HG03280 (cell line): ENCODE measurements around the gene MYL5.
"Not testable (repeated sequence)": the region's sequence is repeated elsewhere in the genome, so short reads cannot be mapped to it uniquely, and the experiment has no call there.

Experiments used
- ATAC-seq: cut with Tn5 transposase; IDR thresholded peaks from one replicate; pipeline ENCODE4 v1.9.1; 2021; ENCODE audit warnings: mild to moderate bottlenecking, moderate library complexity; ENCODE audit not compliant: unreplicated experiment

MYL5 gene

DNA sequence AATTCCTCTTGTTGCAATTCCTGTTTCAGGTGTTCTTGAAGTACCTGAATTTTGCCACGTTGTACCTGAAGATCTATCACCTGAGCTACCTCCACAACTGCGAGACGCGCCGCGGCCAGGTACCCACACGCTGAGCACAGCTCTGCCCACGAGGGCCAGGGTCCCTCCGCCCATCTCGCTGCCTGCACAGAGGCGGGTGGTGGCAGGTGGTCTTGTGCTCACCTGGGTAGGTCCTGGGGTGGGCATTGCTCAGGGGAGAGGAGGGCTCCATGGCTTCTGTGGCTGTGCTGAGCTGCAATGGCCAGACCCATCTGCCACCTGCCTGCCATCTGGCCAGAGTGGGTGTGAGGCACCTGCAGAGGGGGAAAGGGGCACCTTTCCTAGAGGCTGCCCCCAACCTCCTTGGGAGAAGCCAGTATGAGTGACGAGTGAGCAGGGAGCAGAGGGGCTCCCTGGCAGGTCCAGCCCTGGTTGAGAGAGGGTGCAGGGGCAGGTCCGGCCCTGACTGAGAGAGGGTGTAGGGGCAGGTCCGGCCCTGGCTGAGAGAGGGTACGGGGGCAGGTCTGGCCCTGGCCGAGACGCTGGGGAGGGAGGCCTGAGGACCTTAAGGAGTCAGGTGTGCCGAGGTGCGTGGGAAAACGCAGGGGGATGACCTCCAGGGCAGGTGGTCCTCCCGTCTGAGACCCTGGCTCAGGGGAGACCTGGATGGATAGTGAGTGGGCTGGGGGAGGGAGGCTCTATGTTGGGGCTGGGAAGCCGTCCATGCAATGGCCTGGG, 38.3 kb upstream of the MYL5 start:
- no peak for ATAC-seq

DNA sequence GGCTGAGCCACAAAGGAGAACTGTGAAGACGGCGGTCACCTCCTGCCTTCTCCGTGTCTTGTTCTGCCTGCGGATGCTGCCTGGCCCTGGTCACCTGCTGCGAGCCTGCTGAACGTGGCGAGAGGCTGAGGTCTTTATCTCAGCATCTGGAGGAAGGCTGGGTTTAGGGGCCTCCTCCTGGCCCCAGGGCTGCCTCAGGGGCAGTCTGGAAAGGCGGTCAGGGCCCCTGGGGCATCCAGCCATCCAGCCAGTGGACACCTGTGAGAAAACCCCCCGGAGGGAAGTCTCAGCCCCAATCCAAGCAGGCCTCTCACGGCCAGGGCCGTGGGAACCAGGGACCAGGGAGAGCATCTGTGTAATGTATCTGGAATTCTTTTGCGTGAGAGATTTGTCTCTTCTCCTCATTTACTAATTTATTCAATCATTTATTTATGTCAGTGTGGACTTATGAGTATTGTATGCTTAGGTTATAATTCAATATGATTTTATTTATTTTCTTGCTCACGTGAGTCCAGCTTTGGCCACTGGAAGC, 37.6 kb upstream of the MYL5 start:
- no peak for ATAC-seq

DNA sequence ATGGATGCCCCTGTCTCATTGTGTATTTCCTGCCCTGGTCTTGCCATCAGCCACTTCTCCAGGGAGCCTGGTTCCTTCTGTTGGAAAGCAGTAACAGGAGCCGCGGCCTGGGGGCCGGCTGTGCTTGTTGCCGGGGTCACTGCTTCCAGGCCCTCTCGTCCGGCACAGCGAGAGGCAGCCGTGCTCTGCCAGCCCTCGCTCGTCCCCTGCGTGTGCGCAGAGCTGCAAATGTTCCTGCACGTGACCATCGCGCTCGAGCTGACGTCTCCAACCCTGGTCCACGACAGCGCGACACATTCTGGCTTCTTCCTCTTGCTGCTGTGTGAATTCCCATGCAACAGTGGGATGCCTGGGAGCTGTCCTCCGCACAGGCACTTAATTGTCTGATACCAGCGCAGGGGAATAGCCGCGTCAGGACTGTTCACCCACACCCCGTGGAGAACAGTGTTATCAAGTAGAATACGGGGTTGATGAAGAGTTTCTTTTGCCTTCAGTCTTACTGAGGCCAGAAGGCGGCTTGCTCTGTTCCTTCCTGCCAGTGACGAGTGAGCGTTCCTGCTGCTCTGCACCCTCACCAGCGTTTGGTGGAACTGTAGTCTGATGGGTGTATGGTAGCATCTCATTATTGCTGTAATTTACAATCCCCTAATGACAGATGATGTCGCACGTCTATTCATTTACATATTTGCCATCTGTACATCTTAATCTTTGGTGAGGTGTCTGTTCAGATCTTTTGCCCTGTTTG, 36.6 kb upstream of the MYL5 start:
- ATAC-seq = no peak

DNA sequence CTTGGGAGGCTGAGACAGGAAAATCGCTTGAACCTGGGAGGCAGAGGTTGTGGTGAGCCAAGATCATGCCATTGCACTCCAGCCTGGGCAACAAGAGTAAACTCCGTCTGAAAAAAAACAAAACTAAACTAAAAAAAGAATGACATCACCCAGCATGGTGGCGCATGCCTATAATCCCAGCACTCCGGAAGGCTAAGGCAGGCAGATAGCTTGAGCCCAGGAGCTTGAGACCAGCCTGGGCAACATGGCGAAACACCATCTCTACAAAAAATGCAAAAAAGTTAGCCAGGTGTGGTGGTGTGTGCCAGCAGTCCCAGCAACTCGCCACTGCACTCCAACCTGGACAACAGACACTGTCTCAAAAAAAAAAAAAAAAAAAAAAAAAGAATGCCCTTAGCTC, 32.0 kb upstream of the MYL5 start:
- not testable (repeated sequence) for ATAC-seq

DNA sequence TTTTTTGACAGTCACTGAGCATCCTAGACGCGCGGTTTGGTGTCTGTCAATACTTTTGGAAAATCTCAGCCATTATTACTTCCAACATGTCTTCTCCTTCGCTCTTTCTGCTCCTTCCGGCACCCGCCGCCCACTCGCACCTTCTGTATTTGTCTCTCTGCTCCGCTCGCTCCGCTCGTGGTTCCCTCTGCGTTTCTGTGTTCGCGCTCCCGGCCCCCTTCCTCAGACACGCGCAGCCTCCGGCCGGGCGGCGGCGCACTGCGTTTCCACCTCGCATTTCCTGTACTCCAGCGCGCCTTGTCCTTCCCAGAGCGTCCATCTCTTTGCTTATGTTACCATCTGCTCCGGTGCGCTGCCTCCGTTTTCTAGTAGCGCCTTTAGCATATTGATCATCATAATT, 27.9 kb upstream of the MYL5 start:
- ATAC-seq = no peak

DNA sequence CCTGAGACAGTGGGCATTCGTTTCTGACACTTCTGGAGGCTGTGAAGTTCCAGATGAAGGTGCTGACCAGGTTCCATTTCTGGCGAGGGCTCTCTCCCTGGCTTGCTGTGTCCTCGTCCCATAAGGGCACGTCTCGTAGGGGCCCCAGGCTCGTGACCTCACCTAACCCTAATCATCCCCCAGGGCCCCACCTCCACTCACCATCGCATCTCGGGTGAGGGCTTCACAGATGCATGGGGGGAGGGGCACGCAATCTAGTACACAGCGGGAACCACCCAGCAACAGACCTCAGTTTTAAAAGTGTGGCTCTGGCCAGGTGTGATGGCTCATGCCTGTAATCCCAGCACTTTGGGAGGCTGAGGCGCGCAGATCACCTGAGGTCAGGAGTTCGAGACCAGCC, 26.9 kb upstream of the MYL5 start:
- no peak for ATAC-seq

DNA sequence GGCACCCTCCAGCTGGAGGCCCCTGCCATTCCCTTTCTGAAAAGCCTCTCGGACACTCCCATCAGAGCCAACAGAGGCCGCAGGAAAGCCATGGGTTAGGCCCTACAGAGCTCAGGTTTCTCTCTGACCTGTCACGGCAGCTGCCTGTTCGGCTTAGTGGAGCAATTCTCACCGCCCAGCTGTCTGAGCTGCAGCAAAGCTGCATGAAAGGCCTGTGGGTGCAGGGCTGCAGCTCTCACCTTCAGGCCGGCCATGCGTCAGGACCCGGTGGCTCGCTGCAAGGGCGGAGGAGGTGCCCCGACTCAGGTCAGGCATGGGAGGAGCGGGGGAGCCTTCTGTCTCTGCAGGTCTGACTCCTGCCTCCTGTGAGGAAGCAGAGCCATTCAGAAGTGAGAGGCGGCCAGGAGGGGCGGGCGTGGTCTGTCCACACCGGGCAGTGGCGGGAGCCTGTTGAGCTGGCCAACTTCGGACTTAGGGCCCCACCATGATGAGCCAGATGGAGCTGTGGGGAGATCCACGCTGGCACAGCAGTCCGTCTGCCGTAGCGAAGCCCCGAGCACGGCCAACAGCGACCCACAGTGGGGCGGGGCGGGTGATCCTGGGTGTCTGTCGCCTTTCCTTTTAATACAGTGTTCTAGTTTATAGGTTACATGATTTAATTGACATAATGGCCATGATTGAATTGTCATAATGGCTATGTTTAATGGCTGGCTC, 25.6 kb upstream of the MYL5 start:
- no peak for ATAC-seq

DNA sequence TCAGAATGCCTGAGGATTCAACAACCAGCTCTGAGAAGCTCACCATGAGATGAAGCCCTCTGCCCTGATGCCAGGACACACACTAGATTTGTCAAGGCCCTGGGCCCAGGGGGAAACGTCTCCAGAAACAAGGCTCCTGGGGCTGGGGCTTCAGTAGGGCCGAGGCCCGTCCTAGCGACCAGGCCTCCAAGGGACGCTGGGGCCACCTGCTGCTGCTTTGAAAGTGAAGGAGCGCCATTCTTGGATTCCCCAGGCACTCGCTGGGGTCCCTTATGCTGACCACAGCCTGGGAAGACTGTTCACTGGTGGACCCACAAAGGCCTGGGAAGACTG, 25.1 kb upstream of the MYL5 start:
- no peak for ATAC-seq

DNA sequence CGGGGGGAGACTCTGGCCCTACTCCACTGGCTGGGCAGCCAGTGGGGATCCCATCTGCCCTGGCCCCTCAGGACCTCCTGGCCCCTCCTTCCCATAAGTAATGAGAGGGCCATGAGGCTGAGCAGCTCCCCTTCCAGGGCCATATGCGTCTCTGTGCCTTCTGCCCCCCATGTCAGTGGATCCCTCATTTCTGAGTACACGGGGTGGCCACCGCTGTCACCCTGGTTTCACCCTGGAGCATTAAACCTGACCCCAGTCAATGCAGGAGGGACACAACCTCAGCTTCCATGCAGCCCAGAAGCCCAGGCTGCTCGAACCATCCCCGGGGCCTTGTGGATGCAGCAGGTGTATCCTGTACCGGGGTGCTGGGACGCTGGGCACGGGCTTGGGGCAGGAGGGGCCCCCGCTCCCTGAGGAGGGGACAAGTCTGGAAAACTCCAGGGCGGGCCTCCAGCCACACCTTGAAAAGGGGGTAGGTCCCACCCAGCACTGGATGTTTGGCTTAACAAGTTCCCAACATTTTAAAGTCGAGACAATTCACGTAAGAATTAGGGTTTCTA, 24.5 kb upstream of the MYL5 start:
- no peak for ATAC-seq

DNA sequence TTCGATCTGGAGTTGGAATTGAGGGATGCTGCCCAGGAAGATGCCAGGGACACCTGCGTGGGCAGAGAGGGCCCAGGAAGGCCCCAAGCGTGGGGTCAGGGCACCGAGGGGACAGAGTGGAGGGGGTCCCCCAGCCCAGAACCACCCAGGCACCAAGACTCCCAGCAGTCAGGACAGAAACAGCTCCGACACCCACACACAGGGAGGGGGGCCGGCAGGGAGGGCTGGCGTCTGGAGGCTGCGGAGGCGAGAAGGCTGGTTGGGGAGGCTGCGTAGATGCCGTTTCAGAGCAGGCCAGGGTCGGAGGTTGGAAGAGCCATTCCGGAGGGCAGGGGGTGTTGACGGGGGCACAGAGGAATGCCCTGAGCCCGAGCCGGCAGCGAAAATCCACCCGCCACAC, 23.9 kb upstream of the MYL5 start:
- no peak for ATAC-seq

DNA sequence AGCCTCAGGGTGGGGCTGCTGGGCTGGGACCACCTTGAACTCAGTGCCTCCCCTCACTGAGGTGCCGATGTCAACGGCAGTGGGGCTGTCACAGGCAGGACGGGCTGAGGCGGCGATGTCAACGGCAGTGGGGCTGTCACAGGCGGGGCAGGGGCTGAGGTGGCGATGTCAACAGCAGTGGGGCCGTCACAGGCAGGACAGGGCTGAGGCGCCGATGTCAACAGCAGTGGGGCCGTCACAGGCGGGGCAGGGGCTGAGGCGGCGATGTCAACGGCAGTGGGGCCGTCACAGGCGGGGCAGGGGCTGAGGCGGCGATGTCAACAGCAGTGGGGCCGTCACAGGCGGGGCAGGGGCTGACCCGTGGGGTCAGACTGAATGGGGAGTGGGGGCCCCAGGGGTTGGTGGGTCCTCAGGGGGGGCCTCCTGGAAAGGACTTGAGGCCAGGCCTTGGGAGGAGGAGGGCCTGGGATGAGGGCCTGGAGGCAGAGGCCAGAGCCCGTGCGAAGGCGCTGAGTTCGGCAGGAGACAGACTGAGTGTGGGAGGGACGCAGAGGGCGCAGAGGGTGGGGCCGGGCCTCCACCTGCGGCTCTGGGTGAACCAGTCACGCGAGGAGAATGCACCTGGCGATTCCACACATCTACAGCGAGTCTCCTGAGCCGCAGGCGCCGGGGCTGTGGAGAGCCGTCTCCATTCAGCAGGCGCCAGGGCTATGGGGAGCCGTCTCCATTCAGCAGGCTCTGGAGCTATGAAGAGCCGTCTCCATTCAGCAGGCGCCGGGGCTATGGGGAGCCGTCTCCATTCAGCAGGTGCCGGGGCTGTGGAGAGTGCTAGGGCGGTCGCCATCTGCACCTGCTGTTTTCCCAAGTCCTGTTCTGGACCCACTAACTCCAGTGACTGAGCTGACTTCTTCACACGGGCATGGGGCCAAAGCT, 23.1 kb upstream of the MYL5 start:
- no peak for ATAC-seq

DNA sequence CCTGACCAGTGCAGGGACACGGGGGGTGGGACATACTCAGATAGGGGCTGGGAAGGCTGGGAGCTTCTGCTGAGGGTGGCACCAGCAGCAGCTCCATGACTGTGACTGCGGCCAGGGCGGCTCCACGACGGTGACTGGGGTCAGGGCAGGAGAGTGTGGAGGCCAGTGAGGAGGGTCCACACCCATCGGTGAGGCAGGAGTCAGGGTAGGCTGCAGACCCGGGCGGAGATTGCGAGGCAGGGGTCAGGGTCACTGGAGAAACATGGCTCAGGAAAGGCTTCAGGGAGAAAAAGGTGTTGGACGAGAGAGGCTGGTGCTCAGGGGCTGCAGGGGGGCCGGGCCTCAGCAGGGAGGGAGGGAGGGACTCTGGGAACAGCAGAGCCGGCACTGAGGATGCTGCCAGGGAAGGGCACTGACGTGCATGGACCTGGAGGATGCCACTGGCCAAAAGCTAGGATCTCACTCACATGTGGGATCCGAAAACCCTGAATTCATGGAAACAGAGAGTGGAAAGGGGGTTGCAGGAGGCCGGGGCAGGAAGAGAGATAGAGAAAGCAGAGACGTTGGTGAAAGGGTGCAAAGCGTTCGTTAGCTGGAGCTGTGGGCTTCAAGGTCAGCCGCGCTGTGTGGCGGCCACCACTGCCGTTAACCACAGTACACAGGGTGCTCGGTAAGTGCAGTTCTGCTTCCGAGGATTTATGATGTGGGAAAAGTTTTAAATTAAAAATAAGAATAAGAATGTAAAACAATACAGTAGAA, 22.3 kb upstream of the MYL5 start:
- ATAC-seq = no peak

DNA sequence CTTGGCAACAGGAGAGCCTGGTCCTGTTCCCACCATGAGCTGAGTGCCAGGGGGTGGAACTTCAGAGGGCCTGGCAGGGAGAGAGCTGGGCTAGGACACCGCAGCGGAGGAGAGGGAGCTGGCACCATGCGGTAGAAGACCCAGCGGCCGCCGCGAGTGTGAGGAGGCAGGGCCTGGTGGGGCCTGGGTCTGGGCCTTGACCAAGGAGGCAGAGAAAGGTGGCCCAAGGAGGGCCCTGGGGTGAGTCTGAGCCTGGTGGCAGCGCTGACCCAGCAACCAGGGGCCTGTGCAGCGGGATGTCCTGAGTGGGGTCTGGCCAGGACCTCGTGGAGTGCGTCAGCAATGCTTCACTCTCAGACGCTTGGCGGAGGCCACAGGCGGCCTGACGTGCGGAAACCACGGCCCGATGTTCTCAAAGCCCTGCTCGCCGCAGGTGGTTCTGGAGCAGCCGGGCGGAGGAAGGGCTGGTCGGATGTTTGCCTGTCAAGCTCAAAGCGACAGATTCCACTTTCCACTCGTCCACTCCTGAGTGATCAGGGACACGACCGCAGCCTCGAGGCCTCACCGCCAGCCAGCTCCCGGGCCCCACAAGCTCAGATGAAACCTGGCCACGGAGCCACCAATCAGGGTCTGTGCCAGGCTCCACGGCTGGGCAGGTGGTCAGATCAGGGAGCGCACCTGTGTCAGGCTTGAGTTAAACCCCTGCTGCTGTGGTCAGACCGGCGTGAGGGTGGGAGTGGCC, 21.1 kb upstream of the MYL5 start:
- ATAC-seq = no peak

DNA sequence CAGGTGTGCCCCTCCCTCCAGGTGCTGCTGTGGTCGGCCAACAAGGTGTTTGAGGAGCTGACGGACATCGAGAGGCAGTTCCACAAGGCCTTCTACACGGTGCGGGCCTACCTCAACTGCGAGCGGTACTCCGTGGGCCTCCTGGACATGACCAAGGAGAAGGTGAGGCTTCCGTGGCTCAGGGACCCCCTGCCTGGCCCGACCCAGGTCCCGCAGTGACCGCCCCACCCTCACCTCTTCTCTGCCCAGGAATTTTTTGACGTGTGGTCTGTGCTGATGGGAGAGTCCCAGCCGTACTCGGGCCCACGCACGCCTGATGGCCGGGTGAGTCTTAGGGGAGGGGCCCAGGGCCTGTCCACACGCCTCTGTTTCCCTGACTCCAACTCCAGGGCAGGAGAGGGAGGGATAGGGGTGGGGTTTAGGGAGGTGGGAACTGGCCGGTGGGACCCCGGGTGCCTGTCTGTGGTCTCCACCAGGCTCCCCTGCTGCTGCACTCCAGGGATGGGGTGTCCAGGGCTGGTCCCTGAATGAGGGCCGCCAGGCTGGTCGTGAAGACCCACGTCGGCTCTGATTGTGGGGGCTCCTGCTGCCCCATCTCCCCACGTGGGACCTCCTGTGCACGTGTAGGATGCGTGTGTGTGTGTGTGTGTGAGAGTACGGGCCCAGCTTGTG, 20.4 kb upstream of the MYL5 start:
- ATAC-seq = no peak

DNA sequence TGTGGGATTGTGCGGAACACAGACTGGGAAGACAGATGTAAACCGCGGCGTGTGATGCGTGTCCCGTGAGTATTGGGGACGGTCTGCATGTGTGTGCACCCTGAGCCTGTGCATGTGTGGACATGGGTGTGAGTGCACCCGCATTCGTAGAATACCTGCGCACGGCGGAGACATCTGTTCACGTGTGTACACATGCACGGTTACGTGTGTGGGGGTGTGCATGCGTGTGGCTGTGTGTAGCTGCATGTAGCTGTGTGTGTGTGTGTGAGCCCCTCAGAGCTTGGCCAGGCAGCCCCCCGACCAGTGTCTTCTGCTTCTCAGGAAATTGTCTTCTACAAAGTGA, 19.9 kb upstream of the MYL5 start:
- no peak for ATAC-seq

DNA sequence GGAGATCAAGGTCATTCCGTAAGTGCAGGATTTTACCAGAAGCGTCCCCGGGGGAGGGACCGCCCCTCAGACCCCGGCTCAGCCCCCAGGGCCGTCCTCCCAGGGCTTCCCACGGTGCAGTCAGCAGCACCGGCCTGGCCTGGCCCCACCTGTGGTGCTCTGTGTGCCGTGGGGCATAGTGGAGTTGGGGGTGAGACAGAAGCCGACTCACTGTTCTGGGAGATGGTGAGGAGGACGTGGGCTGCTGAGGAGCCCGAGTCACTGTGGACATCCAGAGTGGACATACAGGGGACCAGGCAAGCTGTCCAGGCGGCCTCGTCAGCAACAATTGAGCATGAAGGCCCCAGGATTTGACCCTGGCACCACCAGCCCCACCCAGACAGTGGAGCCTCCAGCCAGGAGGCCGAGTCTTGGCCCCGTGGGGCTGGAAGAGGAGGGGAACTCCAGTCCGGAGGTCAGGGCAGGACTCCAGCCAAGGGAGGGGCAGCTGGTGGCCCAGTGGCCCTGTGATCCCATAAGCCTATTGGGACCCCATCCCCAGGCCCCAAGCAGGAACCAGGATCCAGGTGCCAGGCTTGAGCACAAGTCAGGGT, 19.4 kb upstream of the MYL5 start:
- no peak for ATAC-seq

DNA sequence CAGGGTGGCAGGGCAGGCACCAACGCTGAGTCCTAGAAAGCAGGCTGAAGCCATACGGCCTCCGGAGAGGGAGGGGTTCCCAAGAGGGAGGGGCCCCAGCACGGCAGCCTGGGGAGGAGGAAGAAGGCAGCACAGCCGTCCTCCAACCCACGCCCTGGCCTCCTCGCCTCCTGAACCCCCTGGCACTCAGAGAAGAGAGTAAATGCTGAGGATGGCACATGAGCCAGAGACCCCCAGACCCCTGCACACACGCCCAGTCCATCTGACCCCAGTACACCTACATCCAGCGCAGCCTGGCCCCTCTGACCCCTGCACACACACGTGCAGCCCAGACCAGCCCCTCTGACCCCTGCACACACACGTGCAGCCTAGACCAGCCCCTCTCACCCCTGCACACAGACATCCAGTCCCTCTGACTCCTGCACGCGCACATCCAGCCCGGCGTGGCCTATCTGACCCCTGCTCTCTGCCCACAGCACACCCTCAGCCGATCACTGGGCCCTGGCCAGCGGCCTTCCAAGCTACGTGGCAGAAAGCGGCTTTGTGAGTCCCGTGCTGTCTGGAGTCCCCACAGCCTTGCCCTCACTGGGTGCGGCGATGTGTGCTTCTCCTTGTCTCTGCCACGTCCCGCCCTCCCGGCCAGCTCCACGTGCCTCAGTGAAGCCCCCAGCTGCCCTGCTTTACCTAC, 18.7 kb upstream of the MYL5 start:
- ATAC-seq = no peak
